ENCODE data around the gene EHHADH.

The EHHADH gene

DNA sequence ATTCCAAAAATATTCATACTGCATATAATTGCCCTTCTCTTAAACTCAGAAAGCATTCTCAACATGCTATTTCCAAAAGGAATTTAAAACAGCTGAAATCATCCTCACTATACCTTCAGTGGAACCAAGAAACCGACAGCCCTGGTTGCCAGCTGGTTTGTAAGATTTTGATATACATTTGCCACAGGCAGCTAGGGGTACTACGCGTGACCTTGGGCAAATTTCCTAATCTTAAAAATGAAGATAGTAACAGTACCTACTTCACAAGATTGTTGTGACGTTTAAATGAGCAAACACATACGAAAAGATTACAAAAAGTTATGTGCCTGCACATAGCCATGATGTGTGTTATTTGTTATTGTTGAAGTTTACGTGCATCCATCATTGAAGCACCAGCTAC lies 108.3 kb downstream of the EHHADH start:
- no peak for DNase-seq (ENCODE audit: low spot score)

DNA sequence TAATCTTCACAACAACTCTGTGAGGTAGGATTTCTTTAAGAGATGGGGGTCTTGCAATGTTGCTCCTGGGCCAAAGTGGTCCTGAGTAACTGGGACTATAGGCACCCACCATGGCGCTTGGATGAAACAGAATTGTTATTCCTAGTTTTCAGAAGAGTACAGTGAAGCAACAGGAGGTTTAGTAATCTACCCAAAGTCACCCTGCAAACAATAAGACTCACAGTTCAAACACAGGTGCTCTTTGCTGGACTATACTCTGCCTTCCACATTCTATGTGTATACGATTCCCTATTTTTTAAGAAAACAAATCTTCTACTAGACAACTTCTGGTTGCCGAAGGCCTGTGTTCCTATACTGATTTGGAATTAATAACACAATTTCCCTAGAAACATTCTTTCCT lies 109.1 kb downstream of the EHHADH start:
- no peak for DNase-seq (ENCODE audit: low spot score)
